GM18519 (cell line): ENCODE measurements around the gene ADGB.

Experiments used
- ATAC-seq: cut with Tn5 transposase; IDR thresholded peaks from one replicate; pipeline ENCODE4 v1.9.1; 2021; ENCODE audit warnings: mild to moderate bottlenecking, moderate library complexity; ENCODE audit not compliant: unreplicated experiment, low FRiP score

ADGB gene

DNA sequence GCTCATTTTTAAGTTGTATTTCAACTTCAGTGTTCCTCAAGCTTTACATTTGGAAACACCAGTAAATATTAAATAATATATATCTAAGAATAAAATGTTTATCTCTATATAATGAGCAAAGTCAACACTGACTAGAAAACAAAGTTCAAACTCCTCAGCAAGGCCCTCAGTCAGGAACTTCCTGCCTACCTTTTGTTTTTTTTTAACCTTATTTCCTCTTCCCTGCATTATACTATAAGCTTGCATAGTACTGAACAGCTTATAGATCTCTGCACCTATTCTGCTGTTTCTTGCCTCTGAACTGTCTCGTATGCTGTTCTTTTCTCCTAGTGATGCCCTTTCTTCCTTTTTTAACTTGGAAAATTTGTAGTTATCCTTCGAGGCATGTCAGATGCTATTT, 29.6 kb downstream of the ADGB start:
- no peak for ATAC-seq

DNA sequence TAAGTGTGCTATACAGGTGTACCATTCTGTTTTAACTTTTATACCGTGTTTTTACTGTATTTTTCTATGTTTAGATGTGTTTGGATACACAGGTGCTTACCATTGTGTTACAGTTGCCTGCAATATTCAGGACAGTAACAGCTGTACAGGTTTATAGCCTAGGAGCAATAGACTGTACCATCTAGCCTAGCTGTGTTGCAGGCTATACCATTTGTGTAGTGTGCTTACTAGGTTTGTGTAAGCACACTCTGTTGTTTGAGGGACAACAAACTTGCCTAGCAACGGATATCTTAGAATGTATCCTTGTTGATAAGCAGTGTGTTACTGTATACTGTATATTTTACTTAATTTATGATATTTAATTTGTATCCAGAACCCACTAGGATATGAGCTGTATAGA, 35.2 kb downstream of the ADGB start:
- ATAC-seq = no peak

GRCh38 chr6:146635165-146635564, 36.4 kb downstream of the ADGB start:
- no peak for ATAC-seq

DNA sequence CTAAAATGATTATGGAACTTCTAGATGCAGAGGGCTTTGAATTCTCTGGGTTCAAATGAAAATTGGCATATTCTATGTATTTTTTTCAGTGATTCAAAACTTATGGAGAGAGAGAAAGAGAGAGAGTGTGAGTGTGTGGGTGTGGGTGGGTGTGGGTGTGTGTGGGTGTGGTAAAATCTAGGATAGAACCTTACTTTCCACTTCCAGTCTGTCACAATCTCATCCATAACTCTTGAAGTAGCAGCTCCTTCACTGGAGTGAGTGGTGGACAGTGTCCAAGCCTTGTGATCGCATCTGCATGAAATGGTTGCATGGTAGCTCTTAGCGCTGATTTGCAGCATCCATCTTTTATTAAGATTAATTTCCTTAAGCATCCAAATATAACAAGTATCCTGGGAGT, 37.7 kb downstream of the ADGB start:
- no peak for ATAC-seq

DNA sequence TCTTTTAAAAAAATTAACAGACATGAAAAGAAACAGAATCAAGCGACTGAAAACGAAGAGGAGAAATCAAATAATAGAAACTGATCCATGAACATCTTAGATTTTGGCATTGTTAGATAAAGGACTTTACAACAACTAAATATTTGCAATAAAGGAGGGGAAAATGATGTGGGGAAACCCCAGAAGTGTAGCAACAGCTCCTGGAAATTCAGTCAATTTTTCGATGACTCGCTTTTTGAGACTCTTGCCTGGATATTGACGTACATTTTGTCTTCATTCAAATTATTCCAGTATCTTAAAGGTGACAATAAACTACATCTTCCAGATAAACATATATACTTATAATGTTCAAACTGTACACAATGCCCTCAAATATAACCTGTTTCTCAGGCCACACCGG, 44.1 kb downstream of the ADGB start:
- no peak for ATAC-seq

DNA sequence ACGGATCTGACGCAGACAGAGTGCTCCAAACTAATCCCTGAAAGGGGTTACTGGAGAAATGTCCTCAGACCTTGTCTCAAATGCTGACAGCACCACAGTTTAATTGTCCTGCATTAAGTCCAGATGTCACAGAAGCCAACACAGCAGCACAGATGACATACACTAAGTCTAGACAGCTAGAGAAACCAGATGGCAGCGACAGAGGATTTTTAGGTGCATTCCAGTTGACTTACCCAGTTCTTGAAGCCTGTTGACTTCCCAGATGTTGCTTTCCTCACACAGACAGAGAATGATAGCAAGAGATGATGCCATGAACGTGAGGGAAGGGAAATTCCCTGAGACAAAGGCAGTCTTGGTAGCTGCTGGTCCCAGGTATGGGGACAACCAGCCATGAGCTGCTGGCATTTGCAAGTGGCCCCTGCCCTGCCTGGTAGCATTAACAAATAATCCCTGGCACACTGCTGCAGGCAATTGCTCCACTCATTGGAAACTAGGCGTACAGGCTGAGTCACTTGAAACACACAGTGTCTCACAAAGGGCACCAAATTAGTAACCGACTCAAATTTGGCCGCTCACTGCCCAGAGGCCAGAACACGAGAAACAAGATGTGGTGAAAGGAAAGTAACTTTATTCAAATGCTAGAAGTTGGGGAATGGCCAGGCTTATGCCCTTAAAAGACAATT, 52.2 kb downstream of the ADGB start:
- no peak for ATAC-seq

GRCh38 chr6:146651482-146651863, 52.7 kb downstream of the ADGB start:
- no peak for ATAC-seq

DNA sequence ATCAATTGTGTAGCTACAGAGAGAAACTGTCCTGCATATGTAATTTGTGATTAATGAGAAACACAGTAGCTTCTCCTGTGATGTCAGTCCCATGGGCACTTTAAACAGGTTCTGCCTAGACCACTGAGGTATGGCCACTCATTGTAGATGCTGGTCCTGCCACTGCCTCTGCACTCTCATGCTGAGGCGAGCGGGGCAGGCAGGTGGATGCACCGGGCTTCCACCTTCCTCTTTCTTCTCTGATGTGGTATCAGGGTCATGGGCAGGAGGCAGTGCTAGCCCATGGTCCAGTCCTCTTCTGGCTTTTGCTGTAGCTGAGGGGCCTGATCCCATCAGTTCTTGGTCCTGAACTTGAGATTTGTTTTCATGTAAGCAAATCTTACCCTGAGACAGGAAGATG, 58.7 kb downstream of the ADGB start:
- ATAC-seq = no peak

GRCh38 chr6:146664871-146665360, 66.1 kb downstream of the ADGB start:
- no peak for ATAC-seq

- no peak for ATAC-seq
Measured at GRCh38 chr6:146666909-146667308, 68.1 kb downstream of the ADGB start.

DNA sequence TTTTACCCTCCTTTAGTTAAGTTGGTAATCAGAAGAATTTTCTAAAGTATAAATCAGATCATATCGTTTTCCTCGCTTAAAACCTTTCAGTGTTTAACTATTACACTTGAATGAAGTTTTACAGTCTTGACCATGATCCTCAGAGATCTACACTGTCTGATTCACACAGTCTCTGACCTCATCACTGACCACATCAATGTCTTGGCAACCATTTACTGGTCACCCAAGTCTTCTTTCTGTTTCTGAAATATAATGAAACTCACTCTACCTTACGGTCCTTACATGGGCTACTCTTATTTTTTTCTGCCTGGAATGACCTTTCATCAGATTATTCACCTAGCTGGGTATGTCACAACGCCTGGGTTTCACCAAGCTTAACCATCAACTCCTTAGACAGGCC, 71.4 kb downstream of the ADGB start:
- ATAC-seq = no peak

DNA sequence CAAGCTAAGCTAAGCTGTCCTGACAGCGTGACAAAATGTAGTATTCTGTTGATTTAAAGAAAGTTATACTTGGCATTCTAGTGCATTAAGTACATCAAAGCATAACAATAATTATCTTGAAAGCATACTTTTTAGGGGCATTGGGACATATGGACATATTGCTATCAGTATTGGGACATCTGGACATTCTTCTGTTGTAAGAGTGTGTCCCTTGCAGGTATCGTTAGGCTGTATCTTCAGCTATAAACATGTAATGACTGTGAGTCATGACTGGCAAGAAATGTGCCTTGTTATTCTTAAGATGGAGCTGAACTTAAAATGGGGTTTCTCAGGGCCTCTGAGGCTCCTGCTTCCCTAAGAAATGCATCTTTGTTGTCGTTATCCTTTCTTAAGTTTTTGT, 74.3 kb downstream of the ADGB start:
- no peak for ATAC-seq

DNA sequence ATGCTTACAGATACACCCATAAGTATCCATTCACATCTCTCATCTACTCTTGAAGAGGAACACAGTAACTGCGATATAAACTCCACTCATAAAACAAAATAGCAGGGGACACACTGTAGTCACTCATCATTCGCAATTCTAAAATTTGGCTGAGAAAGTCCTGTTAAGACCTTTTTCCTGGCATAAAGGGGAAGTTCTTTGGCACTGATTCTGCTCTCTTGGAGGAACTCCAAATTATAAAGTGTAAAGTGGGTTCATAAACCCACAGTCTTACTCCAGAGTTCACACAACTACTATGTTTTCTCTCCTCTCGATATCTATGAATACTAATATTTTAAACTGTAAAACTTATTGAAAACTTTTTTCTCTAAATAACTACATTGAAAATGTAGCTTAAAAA, 80.6 kb downstream of the ADGB start:
- no peak for ATAC-seq

DNA sequence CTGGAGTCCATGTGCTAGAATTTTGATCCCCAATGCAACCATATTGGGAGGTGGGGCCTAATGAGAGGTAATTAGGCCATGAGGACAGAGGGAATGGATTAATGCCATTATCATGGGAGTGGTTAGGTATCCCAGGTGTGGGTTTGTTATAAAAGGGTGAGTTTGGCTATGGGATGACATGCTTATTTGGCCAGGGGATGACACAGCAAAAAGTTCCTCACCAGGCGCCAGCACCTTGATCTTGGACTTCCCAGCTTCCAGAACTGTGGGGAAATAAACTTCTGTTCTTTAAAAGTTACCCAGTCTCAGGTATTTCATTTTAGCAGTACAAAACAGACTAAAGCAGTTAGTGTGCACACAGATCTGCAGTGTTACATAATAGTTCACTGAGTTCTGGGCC, 84.1 kb downstream of the ADGB start:
- ATAC-seq = no peak

DNA sequence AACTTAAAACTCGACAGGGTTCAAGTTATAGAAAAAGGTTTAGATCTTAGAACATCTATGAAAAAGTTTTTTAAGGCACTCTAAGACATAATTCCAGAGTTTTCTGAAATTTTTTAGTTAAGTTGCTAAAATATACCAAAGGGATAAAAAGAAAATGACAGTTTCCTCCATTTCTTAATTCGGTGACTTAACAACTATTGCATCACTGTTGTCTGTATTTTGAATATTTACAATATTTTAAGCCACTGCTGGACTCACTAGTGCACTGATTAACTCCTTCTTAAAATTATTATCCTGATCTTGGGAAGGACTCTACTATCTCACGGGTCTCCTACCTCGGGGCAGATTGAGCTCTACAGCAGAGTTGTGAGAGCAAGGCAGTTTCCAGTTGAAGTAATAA, 91.0 kb downstream of the ADGB start:
- no peak for ATAC-seq

DNA sequence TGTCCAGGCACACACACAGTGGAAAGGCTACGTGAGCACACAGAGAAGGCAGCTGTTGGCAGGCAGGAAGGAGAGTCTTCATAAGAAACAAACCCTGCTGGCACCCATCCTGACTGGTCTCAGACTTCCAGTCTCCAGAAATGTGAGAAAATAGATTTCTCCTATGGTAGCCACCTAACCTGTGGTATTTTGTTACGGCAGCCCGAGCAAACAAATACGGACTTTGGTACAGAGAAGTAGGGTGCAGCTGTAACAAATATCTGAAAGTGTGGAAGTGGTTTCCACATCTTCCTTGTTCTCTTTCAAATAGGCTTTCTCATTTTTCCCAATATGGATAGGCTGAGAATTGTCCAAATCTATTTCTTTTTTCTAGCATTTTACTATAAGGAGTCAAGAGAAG, 94.6 kb downstream of the ADGB start:
- ATAC-seq = no peak

DNA sequence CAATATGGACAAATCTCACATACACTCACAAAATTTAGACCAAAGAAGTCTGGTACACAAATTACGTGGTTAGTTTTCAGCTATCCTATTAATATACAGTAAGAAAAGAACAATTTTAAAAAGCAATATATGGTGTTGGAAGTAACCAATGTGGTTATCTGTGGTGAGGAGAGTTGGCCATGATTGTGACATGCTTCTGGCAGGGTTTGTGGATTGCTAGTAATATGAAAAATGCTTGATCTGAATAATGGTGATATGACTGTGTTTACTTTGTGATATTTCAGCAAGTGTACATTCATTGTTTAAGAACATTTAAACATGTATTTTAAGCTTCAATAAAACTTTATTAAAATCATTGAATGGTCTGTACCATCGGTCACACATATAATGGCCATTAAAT, 99.1 kb downstream of the ADGB start:
- ATAC-seq = no peak

GRCh38 chr6:146700078-146700686, 101.4 kb downstream of the ADGB start:
- ATAC-seq = peak; percentile 81

DNA sequence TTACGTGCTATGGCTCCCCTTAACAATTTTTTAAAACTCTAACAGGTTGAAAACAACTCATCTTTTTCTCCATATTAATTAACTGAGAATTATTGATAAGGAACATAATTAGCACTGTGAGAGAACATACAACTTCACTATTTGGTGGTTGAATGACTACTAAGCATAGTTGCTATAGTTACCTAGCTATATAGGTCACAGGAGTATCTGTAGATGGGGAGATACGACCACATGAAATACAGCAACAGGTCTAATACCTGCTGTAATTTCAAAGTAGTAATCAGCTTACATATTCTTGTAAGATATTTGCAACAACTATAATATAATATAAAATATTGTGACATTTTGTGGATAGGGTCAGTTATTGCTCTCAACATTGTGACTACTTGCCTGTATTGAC, 102.9 kb downstream of the ADGB start:
- ATAC-seq = no peak

DNA sequence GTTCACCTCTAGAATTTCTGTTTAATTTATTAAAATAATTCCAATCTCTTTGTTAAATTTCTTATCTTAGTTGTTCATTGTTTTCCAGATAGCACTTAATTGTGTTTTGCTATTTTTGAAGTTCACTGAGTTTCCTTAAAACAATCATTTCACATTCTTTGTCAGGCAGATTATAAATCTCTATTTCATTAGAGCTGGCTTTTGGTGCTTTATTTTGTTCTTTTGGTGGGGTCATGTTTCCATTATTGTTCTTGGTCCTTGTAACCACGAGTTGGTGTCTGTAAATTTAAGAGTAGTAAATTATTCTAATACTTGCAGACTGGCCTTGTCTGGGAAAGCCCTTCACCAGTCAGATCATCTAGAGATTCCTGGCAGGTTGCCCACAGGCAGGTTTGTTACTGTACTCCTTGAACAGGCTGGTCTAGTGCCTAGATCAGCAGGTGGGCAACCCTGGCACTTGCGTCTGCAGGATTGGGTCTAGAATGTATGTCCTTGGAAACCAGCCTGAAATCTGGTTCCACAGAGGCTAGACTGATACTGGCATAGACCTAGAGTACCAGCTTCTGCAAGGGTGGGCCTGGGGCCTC, 110.4 kb downstream of the ADGB start:
- ATAC-seq = no peak

GRCh38 chr6:146719387-146719786, 120.6 kb downstream of the ADGB start:
- ATAC-seq = no peak

GRCh38 chr6:146739696-146740095, 140.9 kb downstream of the ADGB start:
- no peak for ATAC-seq
